HEK293 (cell line): ENCODE results near the gene SLC43A1.

Source experiments
- CTCF ChIP-seq: fragments of 450-650 bp; formaldehyde crosslinking; IDR thresholded peaks from 2 replicates; pipeline ENCODE4 v1.5.1; 2016; ENCODE audit warnings: missing biosample characterization, missing genetic modification characterization
- HOXC10 ChIP-seq: sonication (generic); formaldehyde crosslinking; IDR thresholded peaks from 2 replicates; pipeline ENCODE4 v1.8.1; 2023; ENCODE audit warnings: mild to moderate bottlenecking, missing genetic modification reagents
- REPIN1 ChIP-seq: fragments of 450-650 bp; formaldehyde crosslinking; IDR thresholded peaks from 2 replicates; pipeline ENCODE4 v1.5.1; 2017; ENCODE audit warnings: missing biosample characterization, missing genetic modification characterization, low read depth
- TCF7L2 ChIP-seq: IDR thresholded peaks from 2 replicates; pipeline ENCODE4 v1.6.1; 2011; ENCODE audit warnings: low read depth, mild to moderate bottlenecking, inconsistent platforms, low read length, moderate library complexity, borderline replicate concordance
- YY1 ChIP-seq: fragments of 450-650 bp; formaldehyde crosslinking; IDR thresholded peaks from 2 replicates; pipeline ENCODE4 v1.5.1; 2018; ENCODE audit warnings: missing biosample characterization, missing genetic modification characterization
- ZNF184 ChIP-seq: fragments of 450-650 bp; IDR thresholded peaks from 2 replicates; pipeline ENCODE4 v1.5.1; 2018; ENCODE audit warnings: missing biosample characterization, mild to moderate bottlenecking, missing genetic modification characterization
- ZNF416 ChIP-seq: fragments of 450-650 bp; formaldehyde crosslinking; IDR thresholded peaks from 2 replicates; pipeline ENCODE4 v1.5.1; 2016; ENCODE audit warnings: missing biosample characterization, missing genetic modification characterization
- ZSCAN18 ChIP-seq: fragments of 450-650 bp; formaldehyde crosslinking; IDR thresholded peaks from 2 replicates; pipeline ENCODE4 v1.5.1; 2016; ENCODE audit warnings: missing biosample characterization, missing genetic modification characterization

- TF ChIP-seq TCF7L2 = no peak
- no peak for TF ChIP-seq ZNF416 (tag by site-specific recombination)
- no peak for TF ChIP-seq REPIN1 (tag by site-specific recombination)
- TF ChIP-seq HOXC10 (CRISPR knock-in tag) = no peak
- no peak for TF ChIP-seq ZNF184 (tag by site-specific recombination)
- no peak for TF ChIP-seq CTCF
- no peak for TF ChIP-seq YY1 (tag by site-specific recombination)
- no peak for TF ChIP-seq ZSCAN18 (tag by site-specific recombination)
Observed at GRCh38 chr11:57514538-57515331, 767 bp downstream of the SLC43A1 start.
